GM03348 (cell line): ENCODE results near the gene EGR1.

Experiments used
- DNase-seq: peaks from one replicate; pipeline ENCODE4 v3.0.0; 2012; ENCODE audit warnings: low spot score

Gene EGR1

DNA sequence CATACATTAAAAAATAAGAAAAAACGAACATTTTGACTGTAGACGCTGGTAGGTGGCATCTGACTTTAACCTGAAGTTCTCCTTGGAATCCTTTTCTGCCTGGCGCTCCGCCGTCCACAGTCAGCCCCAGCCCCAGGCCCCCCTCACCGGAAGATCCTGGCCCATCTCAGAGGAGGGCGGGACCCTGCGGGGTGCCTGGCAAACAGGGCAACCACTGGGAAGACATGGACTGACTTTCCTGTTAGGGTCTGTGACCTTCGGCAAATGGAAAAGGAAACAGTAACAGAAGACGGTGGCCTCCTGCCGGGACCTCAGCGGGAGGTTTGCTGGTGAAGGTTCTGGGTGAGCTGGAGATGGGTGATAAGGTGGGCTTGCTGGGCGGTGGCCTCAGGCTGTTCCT is 11.7 kb upstream of the EGR1 start:
- DNase-seq: no peak

DNA sequence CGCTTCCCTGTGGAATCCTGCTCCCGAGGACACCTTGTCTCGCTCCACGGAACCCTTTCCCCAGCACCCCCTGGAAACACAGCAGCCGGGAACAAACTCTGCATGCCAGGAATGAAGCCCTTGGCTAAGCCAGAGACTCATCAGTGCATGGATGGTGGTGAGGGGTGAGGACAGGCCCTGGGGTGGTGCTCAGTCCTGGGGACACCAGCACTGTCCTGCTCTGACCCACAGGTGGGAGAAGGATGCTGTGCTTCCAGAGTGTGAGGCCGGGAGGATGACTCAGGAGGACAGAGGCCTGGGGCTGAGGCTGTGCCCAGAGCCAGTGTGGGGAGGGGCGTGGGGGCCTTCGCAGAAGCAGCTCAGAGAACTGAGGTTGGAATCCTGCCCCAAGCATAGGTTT is 11.2 kb upstream of the EGR1 start:
- DNase-seq: no peak

DNA sequence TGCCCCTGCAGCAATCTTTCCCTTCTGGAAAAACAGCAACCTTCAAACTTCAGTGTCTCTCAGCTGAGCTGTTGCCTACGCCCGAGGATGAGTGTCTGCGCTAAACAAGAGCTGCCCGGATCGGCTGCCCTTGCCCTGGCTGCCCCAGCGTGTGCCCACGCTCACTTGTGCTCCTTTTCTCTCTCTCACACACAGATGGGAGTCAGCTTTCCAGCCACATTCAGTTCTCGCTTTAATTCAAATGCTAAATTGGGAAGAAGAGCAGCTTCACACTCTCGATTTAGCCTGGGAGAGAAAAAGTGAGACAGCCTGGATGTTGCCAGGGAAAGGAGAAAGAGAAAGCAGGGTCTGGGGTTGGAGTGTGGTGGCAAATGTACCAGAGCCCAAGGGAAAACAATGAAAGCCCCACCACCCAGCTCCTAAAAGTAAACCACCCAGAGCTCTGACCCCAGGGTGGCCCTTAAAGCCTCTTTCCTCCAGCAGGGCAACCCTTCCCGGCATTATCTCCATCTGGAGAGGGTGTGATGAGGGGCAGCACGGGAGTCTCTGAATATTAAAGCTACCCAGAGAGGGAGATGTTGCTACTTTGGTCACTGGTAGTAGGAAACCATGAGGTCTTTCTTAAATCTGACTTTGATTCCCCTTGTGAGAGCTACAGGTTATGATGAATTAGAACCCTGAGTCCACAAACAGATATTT is 9.9 kb upstream of the EGR1 start:
- no peak for DNase-seq

DNA sequence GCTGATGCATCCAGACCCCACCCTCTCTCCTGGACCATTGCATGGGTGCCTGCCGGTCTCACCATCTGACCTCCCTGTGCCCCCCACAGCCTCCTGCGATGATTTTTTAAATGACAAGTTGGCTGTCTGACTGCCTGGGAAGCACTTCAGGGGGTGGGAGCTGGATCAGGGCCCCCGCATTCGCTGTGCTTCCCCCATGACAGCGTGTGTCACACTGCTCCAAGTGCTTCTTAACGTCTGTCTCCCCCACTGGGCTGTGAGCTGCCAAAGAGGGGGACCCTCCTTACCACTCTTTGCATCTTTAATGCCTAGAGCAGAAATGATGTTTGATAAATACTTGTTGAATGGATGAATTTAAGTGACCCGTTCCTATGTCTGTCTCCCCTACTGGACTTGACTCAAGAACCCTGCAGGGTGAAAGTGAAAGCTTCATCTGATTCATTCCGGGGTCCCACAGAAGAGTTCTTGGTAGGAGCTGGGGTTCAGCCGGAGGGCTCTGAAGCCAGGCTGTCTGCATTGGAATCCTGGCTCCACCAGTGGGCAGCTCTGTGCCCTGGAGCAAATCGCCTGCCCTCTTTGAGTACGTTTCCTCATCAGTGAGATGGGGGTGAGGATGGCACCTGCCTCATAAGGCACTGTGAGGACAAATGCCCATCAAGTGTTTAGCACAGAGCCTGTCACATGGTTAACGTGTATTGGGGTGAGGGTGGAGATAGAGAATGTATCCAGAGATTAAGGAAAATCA is 7.6 kb upstream of the EGR1 start:
- DNase-seq: no peak

GRCh38 chr5:138458384-138458783 is 6.9 kb upstream of the EGR1 start:
- DNase-seq: no peak

DNA sequence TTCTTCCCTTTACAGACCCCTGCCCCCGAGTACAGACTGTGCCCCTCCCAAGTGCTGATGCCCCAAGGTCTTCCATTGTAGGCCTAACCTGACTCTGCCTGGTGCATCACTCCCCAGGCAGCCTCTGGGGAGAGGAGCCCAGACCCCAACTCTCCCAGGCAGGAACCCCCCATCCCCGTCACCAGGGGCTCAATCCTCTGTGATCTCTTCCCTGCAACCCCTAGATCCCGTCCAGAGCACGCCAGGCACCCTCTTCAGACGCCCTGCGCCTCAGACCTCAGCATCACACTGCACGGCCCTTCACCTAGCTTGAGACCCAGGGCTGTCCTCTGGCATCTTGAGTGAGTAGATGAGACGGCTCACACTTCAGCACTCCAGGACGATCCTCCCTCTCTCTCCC is 6.4 kb upstream of the EGR1 start:
- DNase-seq: no peak

DNA sequence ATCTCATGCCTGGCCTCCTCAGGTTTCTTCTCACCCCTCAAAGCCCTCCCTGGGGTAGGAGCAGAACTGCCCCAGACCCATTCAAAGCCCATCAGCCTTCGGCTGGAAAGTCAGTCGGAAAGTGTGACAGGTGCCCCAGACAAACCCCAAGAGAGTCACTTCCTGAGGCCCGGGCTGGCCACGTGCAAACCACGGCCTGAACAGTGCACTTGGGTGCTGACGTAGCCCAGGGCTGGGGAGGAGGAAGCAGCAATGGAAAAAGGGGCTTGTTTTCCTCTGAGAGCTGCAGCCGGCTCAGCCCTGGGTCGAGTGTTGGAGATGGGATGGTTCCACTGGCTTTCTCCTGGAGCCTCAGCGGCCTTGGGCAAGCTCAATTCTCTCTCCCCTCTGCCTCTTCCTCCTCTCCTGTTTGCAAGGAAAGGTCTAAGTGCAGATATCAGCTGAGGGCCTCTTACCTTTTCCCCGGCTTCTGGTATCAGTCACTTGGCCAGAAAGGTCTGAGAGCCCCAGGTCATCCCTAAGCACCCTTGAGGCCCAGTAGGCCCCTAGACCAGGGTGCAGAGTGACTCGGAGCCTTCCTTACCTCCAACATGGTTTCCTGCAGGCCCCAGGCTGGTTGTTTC is 5.9 kb upstream of the EGR1 start:
- DNase-seq: no peak

GRCh38 chr5:138460032-138460693 is 5.1 kb upstream of the EGR1 start:
- DNase-seq: no peak

GRCh38 chr5:138461343-138462125 is 3.7 kb upstream of the EGR1 start:
- DNase-seq: peak; percentile 87

DNA sequence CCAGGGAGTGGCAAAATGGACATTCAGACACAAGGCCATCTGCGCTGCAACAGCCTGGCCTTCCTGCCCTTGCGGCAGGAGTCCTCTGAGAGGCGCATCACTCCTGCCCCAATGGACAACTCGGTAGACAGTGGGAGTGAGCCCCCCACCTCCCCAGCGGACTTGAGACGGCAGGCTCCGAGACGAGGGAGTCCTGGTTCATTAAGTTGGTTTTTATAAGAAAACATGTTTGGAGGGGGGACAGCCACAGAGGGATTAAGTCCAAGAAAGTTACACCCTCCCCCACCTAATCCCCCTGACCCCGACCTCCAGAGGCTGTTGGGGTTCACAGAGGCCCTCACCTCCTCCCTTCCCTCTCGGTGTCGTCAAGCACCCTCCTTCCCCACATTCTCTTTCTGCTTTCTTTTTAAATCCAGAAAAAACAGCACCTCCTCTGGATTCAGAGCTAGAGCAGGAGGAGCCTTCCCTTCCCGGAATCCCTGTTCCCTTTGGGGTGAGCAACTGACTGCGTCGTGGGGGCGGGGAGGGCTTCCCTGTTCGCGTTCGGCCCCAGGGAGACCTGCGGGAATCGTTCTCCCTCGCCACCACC is 1.8 kb upstream of the EGR1 start:
- DNase-seq: no peak

GRCh38 chr5:138464008-138464387 is 1.3 kb upstream of the EGR1 start:
- peak; percentile 98 for DNase-seq

- DNase-seq: peak; percentile 96
Observed at GRCh38 chr5:138464388-138465260, 655 bp upstream of the EGR1 start.

GRCh38 chr5:138466125-138466899 is 1.0 kb downstream of the EGR1 start:
- no peak for DNase-seq

DNA sequence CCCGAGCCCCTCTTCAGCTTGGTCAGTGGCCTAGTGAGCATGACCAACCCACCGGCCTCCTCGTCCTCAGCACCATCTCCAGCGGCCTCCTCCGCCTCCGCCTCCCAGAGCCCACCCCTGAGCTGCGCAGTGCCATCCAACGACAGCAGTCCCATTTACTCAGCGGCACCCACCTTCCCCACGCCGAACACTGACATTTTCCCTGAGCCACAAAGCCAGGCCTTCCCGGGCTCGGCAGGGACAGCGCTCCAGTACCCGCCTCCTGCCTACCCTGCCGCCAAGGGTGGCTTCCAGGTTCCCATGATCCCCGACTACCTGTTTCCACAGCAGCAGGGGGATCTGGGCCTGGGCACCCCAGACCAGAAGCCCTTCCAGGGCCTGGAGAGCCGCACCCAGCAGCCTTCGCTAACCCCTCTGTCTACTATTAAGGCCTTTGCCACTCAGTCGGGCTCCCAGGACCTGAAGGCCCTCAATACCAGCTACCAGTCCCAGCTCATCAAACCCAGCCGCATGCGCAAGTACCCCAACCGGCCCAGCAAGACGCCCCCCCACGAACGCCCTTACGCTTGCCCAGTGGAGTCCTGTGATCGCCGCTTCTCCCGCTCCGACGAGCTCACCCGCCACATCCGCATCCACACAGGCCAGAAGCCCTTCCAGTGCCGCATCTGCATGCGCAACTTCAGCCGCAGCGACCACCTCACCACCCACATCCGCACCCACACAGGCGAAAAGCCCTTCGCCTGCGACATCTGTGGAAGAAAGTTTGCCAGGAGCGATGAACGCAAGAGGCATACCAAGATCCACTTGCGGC is 1.8 kb downstream of the EGR1 start:
- DNase-seq: no peak

GRCh38 chr5:138467711-138468132 is 2.4 kb downstream of the EGR1 start:
- DNase-seq: no peak

GRCh38 chr5:138468133-138468965 is 3.1 kb downstream of the EGR1 start:
- no peak for DNase-seq

DNA sequence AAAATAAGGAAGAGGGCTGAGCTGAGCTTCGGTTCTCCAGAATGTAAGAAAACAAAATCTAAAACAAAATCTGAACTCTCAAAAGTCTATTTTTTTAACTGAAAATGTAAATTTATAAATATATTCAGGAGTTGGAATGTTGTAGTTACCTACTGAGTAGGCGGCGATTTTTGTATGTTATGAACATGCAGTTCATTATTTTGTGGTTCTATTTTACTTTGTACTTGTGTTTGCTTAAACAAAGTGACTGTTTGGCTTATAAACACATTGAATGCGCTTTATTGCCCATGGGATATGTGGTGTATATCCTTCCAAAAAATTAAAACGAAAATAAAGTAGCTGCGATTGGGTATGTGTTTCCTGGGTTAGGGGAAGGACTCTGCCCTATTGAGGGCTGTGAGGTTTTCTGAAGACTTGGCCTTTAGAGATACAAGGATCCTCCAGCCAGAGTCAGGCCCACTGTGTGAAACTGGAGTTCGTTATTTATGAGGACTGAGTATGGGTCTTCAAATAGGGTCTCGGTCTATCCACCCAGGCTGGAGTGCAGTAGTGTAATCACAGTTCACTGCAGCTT is 3.8 kb downstream of the EGR1 start:
- no peak for DNase-seq
